T47D (cell line): ENCODE measurements around the gene FCN1.
"Not testable (repeated sequence)": the region's sequence is repeated elsewhere in the genome, so short reads cannot be mapped to it uniquely, and the experiment has no call there.

Experiments
- DNase-seq, 2 experiments: peaks; one replicate each; pipeline versions ENCODE4 v3.0.0 to v3.0.0-alpha.2; 2011 to 2012; ENCODE audit warnings: low read depth in 1 of 2, low spot score in 1 of 2
- JUND ChIP-seq: IDR thresholded peaks from 2 replicates; pipeline ENCODE4 v1.6.1; 2012; ENCODE audit warnings: low read depth
- in situ Hi-C: cut with HindIII; loops from 2 replicates; pipeline ENCODE4 v1.10.0; 2016; ENCODE audit warnings: low sequenced_read_pairs, low pct_unique_long_range_greater_than_20kb

Gene FCN1

DNA sequence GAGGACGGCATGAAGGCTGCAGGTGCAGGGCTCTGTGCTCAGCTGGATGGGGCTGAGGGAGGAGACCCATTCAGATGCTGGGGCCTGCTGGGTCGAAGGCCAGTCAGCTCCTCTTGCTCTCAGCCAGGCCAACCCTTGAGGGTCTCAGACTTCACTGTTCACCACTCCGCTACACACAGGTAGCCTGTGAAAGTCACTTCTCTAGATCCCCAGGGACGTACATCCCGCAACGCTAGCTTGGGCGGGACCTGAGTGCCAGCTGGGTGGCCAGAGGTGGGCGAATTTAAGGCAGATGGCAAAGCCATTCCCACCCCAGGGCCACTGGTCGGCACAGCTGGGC lies 42.2 kb upstream of the FCN1 start:
- TF ChIP-seq JUND: no peak
- in situ Hi-C loops: no loop called here
- no peak for DNase-seq

DNA sequence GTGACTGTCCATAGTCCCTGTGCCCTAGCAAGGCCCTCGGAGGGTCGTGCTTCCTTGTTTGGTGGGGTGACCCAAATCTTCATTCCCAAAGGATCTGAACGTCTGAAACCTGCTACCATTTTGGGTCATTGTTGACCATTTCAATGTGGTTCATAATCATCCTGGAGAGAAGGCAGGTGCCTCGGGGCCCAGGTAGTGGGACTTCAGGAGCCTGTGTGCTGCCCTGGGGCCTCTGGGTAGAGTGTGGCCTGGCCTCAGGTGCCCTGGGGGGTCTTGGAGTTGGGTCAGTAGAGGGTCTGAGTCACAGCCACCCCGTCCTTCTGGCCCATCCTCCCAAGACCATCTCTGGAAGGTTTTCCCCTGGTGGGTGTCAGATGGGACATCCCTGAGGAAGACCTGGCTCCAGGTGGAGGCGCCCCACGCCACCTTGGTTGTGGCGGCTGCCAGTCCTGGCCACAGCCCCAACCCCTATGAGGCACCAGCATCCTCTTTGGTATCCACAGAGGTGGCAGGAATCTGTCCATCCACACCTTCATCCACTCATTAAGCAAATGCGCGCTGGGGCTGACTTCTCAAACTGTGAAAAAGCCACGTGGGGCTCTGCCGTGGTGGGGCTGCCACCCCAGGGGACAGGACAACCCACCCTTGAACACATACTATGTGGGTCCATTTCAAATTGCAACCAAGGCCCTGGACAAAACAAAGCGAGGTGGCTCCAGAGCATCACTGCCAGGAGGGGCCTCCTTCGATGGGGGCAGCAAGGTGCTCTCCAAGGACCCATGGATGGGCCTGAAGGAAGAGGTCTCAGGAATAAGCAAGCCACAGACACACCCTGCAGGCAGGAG lies 41.6 kb upstream of the FCN1 start:
- no peak for TF ChIP-seq JUND
- DNase-seq: no peak
- in situ Hi-C loops: no loop called here

DNA sequence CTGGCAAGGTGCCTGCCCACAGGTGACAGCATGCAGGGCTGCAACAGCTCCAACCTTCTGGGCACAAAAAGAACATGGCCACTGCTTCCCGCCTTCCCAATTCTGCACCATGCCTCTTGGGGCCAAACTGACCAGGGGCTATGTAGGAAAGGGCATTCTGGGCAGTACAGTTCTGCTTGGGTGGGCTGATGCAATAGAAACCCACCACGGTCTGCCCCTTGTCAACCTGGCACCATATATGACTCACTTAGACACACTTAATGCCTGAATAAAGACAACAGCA lies 40.2 kb upstream of the FCN1 start:
- TF ChIP-seq JUND: no peak
- no peak for DNase-seq
- in situ Hi-C loops: no loop called here

DNA sequence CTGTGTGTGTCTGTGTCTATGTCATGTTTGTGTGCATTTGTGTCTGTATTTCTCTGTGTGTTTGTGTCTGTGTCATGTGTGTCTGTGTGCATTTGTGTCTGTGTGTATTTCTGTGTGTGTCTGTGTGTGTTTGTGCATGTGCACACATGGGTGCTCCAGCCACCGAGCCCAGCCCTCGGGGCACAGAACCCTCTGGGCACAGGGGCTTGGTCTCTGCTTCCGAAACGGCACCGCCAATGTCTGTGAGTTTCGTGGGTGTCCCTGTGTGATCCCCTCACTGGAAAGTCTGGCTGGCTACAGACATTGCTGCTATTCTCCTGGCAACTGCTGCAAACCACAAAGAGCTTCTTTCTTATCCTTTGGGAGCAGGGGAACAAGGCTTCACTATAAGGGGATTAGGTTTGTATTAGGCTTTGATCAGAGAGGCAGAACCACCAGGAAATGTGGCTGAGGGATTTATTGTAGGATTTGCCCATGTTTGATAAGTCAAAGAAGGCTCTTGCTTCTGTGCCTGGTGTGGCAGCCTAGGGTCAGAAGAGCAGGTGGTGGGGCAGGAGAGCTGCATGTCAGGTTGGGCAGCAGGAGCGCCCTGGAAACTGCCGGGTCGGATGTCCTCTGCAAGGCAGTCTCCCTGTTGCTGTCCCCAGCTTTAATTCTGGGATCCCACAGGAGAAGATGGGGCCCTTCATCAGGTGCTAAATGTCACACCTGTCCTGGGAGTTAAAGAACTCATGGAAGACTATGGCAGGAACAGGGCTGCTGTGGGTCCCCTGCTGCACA lies 39.6 kb upstream of the FCN1 start:
- DNase-seq: no peak
- in situ Hi-C loops: no loop called here
- TF ChIP-seq JUND: no peak

DNA sequence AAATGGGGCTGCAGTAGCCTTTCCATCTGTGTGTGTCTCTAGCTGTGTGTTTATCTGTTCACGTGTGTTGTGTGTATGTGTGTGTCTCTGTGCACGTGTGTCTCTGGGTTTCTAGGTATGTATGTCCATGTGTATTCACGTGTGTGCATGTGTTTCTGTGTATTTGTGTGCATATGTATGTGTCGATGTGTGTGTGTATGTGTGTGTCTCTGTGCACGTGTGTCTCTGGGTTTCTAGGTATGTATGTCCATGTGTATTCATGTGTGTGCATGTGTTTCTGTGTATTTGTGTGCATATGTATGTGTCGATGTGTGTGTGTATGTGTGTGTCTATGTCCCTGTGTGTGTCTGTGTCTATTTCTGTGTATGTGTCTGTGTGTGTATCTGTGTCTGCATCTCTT lies 38.7 kb upstream of the FCN1 start:
- DNase-seq, in situ Hi-C loops: not testable (repeated sequence)

DNA sequence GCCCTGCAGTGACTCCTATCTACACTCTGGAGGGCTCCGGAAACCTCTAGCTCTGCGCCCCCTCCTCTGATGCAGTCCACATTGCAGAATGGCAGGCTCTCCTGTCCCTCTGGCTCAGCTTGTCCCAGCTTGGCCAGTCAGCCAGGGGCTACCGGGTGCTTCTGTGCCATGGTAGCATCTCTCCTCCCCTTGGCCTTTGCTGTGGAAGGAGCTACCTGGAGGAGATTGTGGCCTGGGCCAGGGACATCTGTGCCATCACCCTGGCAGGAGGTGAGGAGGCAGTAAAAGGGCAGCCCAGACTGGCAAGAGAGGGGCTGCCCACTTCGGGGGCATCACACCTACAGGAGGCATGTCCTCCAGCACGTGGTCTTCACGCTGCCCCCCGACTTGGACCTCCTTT lies 38.1 kb upstream of the FCN1 start:
- no peak for TF ChIP-seq JUND
- in situ Hi-C loops: no loop called here
- no peak for DNase-seq

DNA sequence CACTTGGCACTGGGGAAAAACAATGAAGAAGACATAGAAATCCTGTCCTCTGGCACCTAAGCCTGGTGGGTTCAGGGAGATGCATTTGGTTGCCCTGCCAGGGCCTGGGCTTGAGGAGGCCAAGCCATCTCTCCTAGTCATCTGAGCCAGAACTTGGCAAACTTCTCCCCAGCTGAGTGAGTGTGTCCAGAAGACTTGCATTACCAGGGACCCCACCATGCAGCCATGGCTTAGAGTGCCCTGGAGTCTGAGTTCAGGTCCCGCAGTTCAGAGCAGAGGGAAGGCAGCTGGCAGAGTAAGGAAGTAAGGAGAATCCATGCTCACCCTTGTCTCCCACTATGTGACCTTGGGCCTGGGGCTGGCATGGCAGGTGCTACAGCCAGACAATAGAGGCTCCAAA lies 37.4 kb upstream of the FCN1 start:
- in situ Hi-C loops: no loop called here

DNA sequence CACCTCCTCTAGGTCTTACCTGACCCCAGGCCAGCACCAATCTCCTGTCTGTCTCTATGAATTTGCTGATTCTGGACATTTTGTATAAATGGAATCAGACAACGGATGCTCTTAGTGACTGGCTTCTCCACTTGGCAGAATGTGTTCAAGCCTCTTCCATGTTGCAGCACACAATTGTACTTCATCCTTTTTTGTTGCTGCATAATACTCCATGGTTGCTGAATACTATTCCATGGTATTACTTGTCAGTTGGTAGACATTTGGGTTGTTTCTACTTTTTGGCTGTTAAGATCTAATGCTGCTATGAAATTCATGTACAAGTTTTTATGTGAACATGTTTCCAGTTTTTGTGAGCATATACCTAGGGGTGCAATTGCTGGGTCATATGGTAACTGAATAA lies 34.3 kb upstream of the FCN1 start:
- in situ Hi-C loops: no loop called here
- no peak for DNase-seq
- no peak for TF ChIP-seq JUND

More for the DNA sequence above, 37.4 kb upstream of the FCN1 start:
- no peak for DNase-seq
- TF ChIP-seq JUND: no peak

DNA sequence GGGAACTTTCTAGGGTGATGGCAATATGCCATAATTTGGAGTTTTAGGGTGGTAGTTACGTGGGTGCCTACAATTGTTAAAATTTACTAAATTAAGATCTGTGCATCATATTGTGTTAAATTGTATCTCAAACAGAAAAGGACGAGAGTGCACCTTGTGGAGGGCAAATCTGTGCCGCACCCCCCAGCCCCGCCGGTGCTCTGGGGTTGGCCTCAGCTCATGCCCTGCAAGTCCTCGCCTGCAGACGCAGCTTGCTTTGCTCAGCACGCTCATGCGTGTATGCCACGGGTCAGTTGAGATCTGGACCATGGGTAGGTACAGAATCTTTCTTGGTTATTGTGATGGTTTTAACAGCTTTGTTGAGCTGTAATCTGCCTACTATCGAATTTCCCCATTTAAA lies 33.7 kb upstream of the FCN1 start:
- no peak for TF ChIP-seq JUND
- in situ Hi-C loops: no loop called here
- DNase-seq: no peak

DNA sequence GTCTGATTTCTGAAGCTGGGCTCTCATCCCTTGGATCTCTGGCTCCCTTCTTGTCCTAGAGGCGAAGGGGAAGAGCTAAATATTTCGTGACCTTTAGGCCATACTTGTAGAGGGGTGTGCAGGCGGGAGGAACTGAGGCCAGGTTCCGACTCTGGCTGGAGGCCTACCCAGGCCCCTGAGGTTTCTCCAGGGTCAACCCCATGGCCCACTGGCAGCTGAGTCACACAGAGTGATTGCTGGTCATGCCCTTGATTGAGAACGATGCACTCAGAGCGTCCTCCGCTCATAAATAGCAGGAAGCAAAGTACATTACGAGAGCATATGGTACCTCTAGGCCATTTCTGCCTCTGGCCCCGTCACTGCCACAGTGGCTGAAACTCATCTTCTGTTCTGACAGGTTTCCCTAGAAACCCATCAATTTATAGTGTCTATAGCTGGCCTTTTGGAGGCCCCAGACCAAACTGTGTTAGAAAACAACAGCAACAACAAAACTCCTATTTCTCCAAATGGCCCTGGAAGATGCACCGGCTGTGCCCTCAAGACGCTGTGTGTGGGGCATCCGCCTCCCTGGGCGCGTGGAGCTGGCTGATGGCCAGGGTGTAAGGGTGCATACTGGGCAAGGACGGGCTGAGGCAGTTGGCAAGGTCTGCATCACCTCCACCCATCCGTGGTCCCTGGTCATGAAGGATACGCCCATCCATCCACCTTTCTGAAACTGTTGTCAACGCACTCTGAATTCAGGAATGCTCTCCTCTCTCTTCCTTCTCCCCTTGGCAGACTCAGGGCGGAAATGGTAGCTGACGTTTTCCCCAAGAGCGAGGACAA lies 32.9 kb upstream of the FCN1 start:
- in situ Hi-C loops: no loop called here
- no peak for TF ChIP-seq JUND
- DNase-seq: no peak

DNA sequence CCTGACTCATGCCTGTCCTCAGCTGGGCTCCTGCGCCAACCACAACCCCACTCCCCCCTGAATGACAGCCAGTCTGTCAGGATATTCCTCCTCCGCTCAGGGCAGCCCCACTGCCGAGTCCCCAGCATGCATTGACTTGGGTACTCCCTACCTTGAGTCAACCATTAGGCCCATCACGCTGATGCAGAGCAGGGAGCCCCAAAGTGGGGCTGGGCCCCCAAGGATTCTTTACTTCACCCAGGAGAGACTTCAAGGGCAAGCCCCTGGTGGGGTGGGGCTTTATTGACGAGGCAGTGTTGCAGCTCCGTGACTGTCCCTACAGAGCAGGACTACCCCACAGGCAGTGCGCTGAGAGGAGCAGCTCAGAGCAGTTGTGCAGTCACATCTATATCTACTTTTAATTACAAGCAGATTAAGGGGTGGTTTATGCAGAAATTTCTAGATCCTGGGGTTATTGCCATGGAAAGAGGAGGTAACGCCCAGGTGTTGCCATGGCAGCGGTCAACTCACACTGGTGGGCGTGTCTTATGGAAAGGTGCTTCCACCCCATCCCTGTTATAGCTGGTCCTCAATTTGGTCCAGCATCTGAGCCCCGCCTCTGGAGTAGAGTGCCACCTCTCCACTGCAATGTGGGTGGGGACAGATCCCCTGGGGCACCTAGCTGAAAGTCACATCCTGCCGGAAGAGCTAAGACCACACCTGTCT lies 32.1 kb upstream of the FCN1 start:
- no peak for DNase-seq

DNA sequence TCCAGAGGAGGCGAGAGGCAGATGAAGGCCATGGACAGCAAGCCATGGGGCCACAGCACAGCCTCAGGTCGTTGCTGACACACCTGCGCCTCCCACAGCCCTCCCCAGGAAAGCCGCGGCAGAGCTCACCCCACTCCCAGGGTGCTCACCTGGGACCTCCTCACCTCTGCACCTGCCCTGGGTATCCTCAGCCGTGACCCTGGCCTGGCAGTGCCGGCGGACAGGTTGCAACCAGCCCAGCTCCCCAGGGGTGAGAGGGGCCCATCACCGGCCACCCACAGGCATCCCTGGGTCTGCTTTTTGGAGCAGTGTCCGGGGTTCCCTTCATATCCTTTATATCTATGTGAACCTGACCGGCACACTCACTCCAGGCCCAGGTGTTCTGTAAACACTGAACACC lies 30.4 kb upstream of the FCN1 start:
- DNase-seq: no peak
- TF ChIP-seq JUND: no peak
- in situ Hi-C loops: no loop called here

More for the DNA sequence above, 32.1 kb upstream of the FCN1 start:
- in situ Hi-C loops: no loop called here
- TF ChIP-seq JUND: no peak
